ENCODE results near the gene MRPS2. TPM values are rescaled to one million over a fixed set of nuclear protein-coding genes. Genes with fewer than 3 reads are reported as not detected.
A peak's percentile ranks its signal among the peaks of the same experiment; 100 is the strongest.
"Not testable (repeated sequence)": the region's sequence is repeated elsewhere in the genome, so short reads cannot be mapped to it uniquely, and the experiment has no call there.

The MRPS2 gene
- total RNA-seq: 25.5 TPM

DNA sequence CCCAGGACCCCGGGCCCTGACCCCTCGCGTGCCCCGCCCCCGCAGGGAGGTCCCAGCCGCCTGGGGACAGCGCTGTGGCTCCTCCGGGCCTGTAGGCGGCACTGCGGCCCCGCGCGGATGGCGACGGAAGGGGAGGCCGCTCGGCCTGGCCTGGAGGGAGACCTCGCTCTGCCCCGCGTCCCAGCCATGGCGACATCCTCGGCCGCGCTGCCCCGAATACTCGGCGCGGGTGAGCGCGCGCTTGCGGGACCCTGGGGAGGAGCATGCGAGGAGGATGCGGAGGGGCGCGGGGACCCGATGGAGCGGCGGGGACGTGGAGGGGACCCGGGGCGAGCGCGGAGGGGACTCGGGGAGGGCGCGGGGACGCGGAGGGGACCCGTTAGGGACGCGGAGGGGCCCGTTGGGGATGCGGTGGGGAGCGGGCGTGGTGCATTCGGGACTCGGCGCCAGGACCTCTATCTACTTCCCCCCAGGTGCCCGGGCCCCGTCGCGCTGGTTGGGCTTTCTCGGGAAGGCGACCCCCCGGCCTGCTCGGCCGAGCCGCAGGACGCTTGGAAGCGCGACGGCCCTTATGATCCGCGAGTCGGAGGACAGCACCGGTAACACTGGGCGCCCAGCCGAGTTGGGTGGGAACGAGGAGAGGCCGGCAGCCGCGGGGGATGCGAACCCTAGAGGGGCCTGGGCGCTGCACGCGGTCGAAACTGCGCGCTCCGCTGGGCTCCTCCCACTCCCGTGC lies at the start of gene MRPS2:
Gene MRPS2 (plus strand): TSS at position 158 of the 736 bp plus-strand sequence. CDS start 29 bp downstream, at position 187.
- ATAC-seq: peak; percentile 91

DNA sequence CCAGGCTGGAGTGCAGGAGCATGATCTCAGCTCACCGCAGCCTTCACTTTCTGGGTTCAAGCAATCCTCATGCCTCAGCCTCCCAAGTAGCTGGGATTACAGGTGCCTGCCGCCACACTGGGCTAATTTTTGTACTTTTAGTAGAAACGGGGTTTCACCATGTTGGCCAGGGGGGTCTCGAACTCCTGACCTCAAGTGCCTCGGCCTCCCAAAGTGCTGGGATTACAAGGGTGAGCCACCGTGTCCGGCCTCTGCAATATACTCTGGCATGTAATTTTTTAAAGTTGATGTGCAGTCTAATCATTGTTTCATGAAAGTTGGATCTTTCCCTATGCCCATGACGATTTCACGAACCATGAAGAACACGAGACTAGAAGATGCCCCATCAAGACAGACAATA lies 49.5 kb upstream of the MRPS2 start:
- no peak for ATAC-seq

DNA sequence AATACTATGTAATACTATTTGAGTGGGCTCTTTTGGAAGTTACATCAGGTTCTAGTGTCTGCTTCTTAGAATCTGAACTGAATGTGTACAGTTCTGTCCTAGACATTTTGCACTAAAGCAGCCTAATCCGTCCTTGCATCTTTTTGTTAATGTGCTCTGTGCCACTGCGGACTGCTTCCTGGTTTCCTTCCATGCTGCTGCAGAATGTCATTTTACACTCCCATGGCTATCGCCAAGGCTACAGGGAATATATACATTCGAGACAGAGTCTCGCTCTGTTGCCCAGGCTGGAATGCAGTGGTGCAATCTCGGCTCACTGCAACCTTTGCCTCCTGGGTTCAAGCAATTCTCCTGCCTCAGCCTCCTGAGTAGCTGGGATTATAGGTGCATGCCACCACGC lies 48.6 kb upstream of the MRPS2 start:
- ATAC-seq: not testable (repeated sequence)

GRCh38 chr9:135454737-135455136 lies 45.7 kb upstream of the MRPS2 start:
- ATAC-seq: no peak

- no peak for ATAC-seq
These were observed 45.0 kb upstream of the MRPS2 start for GRCh38 chr9:135455401-135456030.

GRCh38 chr9:135456436-135457104 lies 43.9 kb upstream of the MRPS2 start:
- no peak for ATAC-seq

- not testable (repeated sequence) for ATAC-seq
These were observed 42.0 kb upstream of the MRPS2 start for GRCh38 chr9:135458478-135458877.

- ATAC-seq: no peak
These were observed 38.5 kb upstream of the MRPS2 start for GRCh38 chr9:135461936-135462335.

DNA sequence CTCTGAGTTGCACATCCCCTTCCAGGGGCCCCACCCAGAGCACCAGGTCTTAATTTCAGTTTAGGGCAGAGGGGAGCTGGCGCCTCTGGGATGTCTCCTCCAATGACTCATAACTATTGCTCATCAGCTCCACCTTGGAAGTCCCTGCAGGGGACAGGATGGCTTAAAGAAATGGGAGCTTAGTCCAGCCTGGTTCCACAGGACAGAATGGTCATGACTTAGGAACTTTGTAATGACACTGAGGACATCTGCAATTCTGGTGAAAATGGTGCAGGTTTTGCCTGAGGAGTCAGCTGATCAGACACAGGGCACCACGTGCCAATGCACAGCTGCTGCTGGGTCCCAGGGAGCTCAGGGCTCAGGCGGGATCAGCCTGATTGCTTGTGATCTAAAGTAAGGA lies 37.3 kb upstream of the MRPS2 start:
- peak; percentile 65 for ATAC-seq

DNA sequence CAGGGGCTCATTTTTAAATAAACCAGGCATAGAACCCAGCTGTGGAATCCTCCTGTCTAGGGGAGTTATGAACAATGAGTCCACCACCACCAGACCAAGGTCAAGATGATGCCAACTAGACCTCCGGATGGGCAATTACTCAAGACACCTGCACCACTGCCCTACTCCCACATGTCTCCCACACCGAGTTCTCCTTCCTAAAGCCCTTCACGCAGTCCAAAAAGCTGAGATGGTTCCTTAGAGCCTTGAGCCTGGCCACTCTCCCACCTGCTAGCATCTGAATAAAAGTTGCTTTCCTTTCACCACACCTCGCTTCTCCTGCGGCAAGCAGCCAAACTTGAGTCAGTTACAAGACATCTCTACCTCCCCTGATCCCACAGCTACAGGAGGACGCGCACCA lies 36.3 kb upstream of the MRPS2 start:
- no peak for ATAC-seq

DNA sequence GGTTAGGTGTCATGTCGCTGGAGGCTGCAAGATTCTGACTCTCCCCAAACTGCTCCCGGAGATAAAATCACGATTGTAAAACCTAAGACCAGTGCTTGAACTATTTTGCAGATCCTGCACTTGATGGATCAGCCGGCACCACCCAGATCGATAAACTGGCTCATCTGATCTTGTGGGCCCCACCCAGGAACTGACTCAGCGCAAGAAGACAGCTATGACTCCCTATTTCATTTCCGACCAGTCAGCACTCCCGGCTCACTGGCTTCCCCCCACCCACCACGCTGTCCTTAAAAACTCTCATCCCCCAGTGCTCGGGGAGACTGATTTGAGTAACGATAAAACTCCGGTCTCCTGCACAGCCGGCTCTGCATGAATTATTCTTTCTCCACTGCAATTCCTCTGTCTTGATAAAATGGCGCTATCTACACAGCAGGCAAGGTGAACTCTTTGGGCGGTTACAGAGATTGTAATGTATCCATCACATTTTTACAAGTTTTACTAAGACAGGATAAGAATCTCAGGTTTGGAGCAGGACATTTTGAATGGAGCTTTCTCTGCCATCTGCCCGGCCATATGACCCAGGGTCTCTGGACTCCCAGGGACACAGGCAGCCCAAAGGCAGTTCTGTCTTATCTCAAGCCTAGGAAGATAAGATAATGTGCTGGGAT lies 31.5 kb upstream of the MRPS2 start:
- ATAC-seq: no peak

GRCh38 chr9:135471791-135472640 lies 28.5 kb upstream of the MRPS2 start:
- ATAC-seq: no peak

DNA sequence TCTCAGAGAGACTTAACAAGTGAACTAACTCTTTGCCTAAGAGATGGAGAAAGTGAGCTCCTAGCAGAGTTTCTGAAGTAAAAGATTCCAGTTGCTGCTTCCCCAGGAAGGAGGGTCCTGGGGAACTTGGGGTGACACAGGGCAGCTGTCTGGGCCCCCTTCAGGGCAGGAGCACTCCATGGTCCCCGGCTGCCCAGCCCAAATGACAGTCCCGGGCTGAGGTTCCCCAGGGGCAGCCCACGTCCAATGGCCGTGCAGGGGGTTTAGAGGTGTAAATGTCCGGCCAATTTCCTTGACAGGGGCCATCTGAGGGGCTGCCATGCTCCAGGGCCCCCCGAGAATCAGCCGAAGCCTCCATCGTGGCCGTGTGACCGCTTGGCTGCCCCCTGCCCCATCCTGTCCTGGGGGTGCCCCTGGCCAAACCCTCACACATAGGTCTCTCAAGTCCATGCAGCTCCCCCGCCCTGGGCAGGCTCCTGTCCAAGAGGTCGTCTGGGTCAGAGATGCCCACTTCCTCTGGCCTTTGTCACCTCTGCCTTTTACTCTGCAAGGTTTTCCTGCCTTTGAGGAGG lies 26.4 kb upstream of the MRPS2 start:
- no peak for ATAC-seq

DNA sequence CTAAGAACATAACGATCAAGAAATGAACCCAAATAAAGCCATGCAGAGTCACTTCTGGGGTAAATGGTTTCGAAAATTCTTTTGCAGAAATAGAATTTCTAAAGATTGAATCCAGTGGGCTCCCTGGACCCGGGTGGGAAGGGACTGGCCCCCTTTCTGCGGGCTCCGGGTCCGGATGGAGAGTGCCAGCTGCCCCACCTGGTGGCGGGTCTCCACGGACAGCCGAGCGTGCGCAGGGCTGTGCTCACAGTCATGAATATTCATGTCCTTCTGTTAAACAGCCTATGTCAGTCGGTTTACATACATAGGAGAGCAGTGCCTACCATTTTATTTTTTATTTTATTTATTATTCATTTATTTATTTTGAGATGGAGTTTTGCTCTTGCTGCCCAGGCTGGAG lies 25.6 kb upstream of the MRPS2 start:
- no peak for ATAC-seq

GRCh38 chr9:135476561-135477355 lies 23.7 kb upstream of the MRPS2 start:
- peak; percentile 6 for ATAC-seq

DNA sequence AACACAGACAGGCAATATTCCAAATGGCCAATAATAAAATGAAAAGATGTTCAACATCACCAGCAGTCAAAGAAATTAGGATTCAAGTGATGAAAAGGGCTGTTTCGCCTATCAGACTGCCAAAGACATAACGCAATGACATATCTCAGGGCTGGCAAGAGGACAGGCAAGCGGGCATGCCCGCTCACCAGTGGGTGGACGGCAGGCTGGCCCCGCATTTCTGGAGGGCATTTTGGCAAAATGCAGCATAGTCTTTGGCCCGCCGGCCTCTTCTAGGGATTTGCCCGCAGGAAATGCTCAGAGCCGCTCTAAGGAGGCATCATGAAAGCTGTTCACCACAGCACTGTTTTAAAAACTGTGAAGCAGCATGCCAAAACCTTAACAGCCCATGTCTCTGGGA lies 22.3 kb upstream of the MRPS2 start:
- no peak for ATAC-seq

GRCh38 chr9:135478829-135479468 lies 21.5 kb upstream of the MRPS2 start:
- ATAC-seq: peak; percentile 46

DNA sequence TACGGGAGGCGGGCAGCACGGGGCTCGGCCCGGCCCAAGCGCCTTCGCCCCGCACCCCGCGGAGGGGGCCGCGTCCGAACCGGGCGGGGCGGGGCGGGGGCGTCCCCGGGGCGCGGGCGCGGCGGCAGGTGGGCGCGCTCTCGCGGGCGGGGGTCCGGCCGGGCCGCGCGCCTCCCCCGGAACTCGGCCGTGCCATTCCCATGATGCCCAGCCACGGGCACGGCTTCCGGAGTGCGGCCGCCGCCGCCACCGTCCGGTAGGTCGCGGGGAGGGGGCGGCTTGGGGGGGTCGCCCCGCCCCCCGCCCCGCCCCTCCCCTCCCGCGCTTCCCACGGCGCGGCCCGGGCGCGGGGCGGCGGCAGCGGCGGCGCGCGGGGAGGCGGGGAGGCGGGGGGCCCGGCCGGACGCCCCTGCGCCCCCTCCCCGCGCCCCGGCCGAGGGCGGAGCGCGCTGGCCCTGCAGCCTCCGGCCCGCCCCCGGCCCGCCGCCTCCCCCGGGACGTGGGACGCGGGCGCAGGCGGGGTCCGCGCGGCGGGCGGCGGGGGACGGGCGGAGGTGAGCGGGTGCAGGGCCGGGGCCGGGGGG lies 20.9 kb upstream of the MRPS2 start, which contains the start of gene PPP1R26:
Gene PPP1R26 (plus strand): TSS at position 314 of the 584 bp plus-strand sequence. CDS start 4,729 bp downstream, outside the sequence.
- no peak for ATAC-seq

- peak; percentile 47 for ATAC-seq
These were observed 20.2 kb upstream of the MRPS2 start for GRCh38 chr9:135480071-135480939.
